Vagina (tissue), 2 donors: ENCODE data around the gene SURF4. TPM values are rescaled to one million over a fixed set of nuclear protein-coding genes. Genes with fewer than 3 reads are reported as not detected.

ENCODE experiments used
- DNase-seq, 2 donors: peaks; one replicate each; pipeline ENCODE4 v3.0.0-alpha.2; 2017; ENCODE audit errors: extremely low spot score in 2 of 2
- H3K27ac ChIP-seq: fragments of 200-600 bp; sonication (generic); one replicate; pipeline ENCODE4 v1.5.1; 2019
- H3K27me3 ChIP-seq: fragments of 200-600 bp; sonication (generic); one replicate; pipeline ENCODE4 v1.5.1; 2019
- H3K36me3 ChIP-seq, 2 donors: fragments of 200-600 bp; sonication (generic); one replicate each; pipeline ENCODE4 v1.5.1; 2017 to 2019
- H3K4me1 ChIP-seq: fragments of 200-600 bp; sonication (generic); one replicate; pipeline ENCODE4 v1.5.1; 2019
- H3K4me3 ChIP-seq, 2 donors: fragments of 200-600 bp; sonication (generic); 1 replicate in 1 of 2; 2 replicates in 1 of 2; pipeline ENCODE4 v1.5.1; 2016 to 2019
- H3K9me3 ChIP-seq: fragments of 200-600 bp; sonication (generic); one replicate; pipeline ENCODE4 v1.5.1; 2019
- CTCF ChIP-seq, 3 experiments: fragments of 450-650 bp in 2 of 3; fragments of 200-600 bp in 1 of 3; sonication (generic) in 1 of 3; IDR thresholded peaks; one replicate each; pipeline ENCODE4 v1.5.1; 2017 to 2019; ENCODE audit warnings: antibody characterized with exemption in 3 of 3, mild to moderate bottlenecking in 2 of 3, moderate library complexity in 2 of 3
- POLR2A ChIP-seq, 2 donors: fragments of 450-650 bp; IDR thresholded peaks; one replicate each; pipeline ENCODE4 v1.6.1; 2017; ENCODE audit warnings: antibody characterized with exemption in 2 of 2, mild to moderate bottlenecking in 2 of 2, moderate library complexity in 2 of 2
- POLR2AphosphoS5 ChIP-seq, 2 donors: sonication (generic); formaldehyde crosslinking; IDR thresholded peaks; one replicate each; pipeline ENCODE4 v1.9.0; 2017; ENCODE audit warnings: antibody characterized with exemption in 2 of 2, mild to moderate bottlenecking in 2 of 2, low read depth in 1 of 2; ENCODE audit not compliant: insufficient read depth in 1 of 2
- intact Hi-C: fragments of 100-400 bp; cut with DNase I; formaldehyde crosslinking; loops from one replicate; pipeline ENCODE4 v1.15.1; 2023
- total RNA-seq: library from RNA; depleted of rRNA; stranded (reverse); fragments of >200 nt; gene quantifications from one replicate; pipeline ENCODE4 v1.2.3, GENCODE V29; 2016

SURF4 gene
- total RNA-seq, 1 donor from 2014 or later = 112 TPM

- H3K4me1 ChIP-seq = peaks cover 36% of the 10 kb centered on the region
- no peaks in the 10 kb centered on the region for H3K9me3 ChIP-seq
- H3K27ac ChIP-seq = no peak overlapping the region
- intact Hi-C loops = no loop called here
- TF ChIP-seq POLR2AphosphoS5 (IDR thresholded peaks at IDR 0.05; ENCODE audit: insufficient read depth in 1 of 2, low read depth in 1 of 2) (no peak), CTCF (IDR thresholded peaks at IDR 0.05) (no peak), POLR2A (IDR thresholded peaks at IDR 0.05) (no peak)
- no peaks in the 10 kb centered on the region for H3K27me3 ChIP-seq
- peaks cover 0 to 43% of the 10 kb centered on the region in 2 donors for H3K36me3 ChIP-seq
- H3K4me3 ChIP-seq = no peak overlapping the region
- DNase-seq = no peak
Observed at GRCh38 chr9:133415170-133415569, 39.3 kb upstream of the SURF4 start.

- Histone ChIP-seq H3K4me3 (no peak overlapping the region), H3K36me3 (peaks cover 0 to 75% of the 10 kb centered on the region in 2 donors), H3K27me3 (no peaks in the 10 kb centered on the region), H3K27ac (no peak overlapping the region), H3K9me3 (no peaks in the 10 kb centered on the region), H3K4me1 (no peaks in the 10 kb centered on the region)
- no peak for DNase-seq
- no peak for TF ChIP-seq POLR2A (IDR thresholded peaks at IDR 0.05)
- intact Hi-C loops = no loop called here
Observed at GRCh38 chr9:133408042-133408441, 32.2 kb upstream of the SURF4 start.

GRCh38 chr9:133406480-133407307 is 30.8 kb upstream of the SURF4 start:
- H3K36me3 ChIP-seq = peaks cover 0 to 62% of the 10 kb centered on the region in 2 donors
- no peak for DNase-seq
- no peaks in the 10 kb centered on the region for H3K27me3 ChIP-seq
- no peak overlapping the region for H3K4me3 ChIP-seq
- no peaks in the 10 kb centered on the region for H3K9me3 ChIP-seq
- H3K27ac ChIP-seq = no peak overlapping the region
- intact Hi-C loops = no loop called here
- no peaks in the 10 kb centered on the region for H3K4me1 ChIP-seq
- TF ChIP-seq CTCF (IDR thresholded peaks at IDR 0.05) (peak; percentile 49 to 81 (median 54)), POLR2A (IDR thresholded peaks at IDR 0.05) (no peak)

GRCh38 chr9:133405508-133406438 is 29.9 kb upstream of the SURF4 start:
- TF ChIP-seq CTCF (IDR thresholded peaks at IDR 0.05) (no peak), POLR2A (IDR thresholded peaks at IDR 0.05) (no peak)
- Histone ChIP-seq H3K27me3 (no peaks in the 10 kb centered on the region), H3K4me3 (no peak overlapping the region), H3K9me3 (no peaks in the 10 kb centered on the region), H3K27ac (no peak overlapping the region), H3K36me3 (peaks cover 0 to 54% of the 10 kb centered on the region in 2 donors), H3K4me1 (no peaks in the 10 kb centered on the region)
- no peak for DNase-seq
- intact Hi-C loops = no loop called here

GRCh38 chr9:133404454-133405002 is 28.7 kb upstream of the SURF4 start:
- H3K9me3 ChIP-seq = no peaks in the 10 kb centered on the region
- TF ChIP-seq POLR2AphosphoS5 (IDR thresholded peaks at IDR 0.05; ENCODE audit: insufficient read depth in 1 of 2, low read depth in 1 of 2) (no peak), CTCF (IDR thresholded peaks at IDR 0.05) (no peak), POLR2A (IDR thresholded peaks at IDR 0.05) (no peak)
- H3K4me1 ChIP-seq = no peaks in the 10 kb centered on the region
- intact Hi-C loops = loop anchor here (5.0 kb wide), 1 partner anchor 1087 kb away; no protein-coding TSS in a partner anchor
- H3K4me3 ChIP-seq = no peak overlapping the region
- no peak for DNase-seq
- peaks cover 0 to 42% of the 10 kb centered on the region in 2 donors for H3K36me3 ChIP-seq
- no peak overlapping the region for H3K27ac ChIP-seq
- no peaks in the 10 kb centered on the region for H3K27me3 ChIP-seq
